ENCODE data around the gene LCE1D.

The LCE1D gene

GRCh38 chr1:152760551-152761190 is 35.9 kb upstream of the LCE1D start:
- Histone ChIP-seq H2BK120ac (ENCODE audit: low read depth, low read length) (no peak overlapping the region), H2AK5ac (ENCODE audit: low read depth, low read length) (no peak overlapping the region), H3K9me3 (replicated peaks in 1 of 2; ENCODE audit: control insufficient read depth in 2 of 2, insufficient read depth in 1 of 2, low read depth in 1 of 2, low read length in 2 of 2) (peaks cover 0 to 52% of the 10 kb centered on the region in 2 donors), H3K9ac (ENCODE audit: low read depth, low read length, poor library complexity) (no peak overlapping the region), H3K4me3 (ENCODE audit: low read length in 2 of 2) (peak overlapping the region in 1 of 2 donors; percentile 65), H2BK12ac (ENCODE audit: low read length) (no peak overlapping the region), H3K36me3 (replicated peaks in 1 of 2; ENCODE audit: control insufficient read depth in 2 of 2, insufficient read depth in 2 of 2, low read length in 2 of 2) (no peaks in the 10 kb centered on the region), H3K23ac (ENCODE audit: low read depth, low read length, poor library complexity) (peak overlapping the region; percentile 13), H3K14ac (ENCODE audit: low read length) (no peak overlapping the region), H4K8ac (ENCODE audit: low read depth, low read length) (no peak overlapping the region), H3K27ac (replicated peaks; ENCODE audit: low read length) (no peak overlapping the region), H2AFZ (ENCODE audit: low read length) (peak overlapping the region; percentile 17), H3K4me2 (ENCODE audit: insufficient read depth, low read length, poor library complexity, severe bottlenecking) (no peak overlapping the region), H3K27me3 (ENCODE audit: control insufficient read depth in 3 of 3, insufficient read depth in 3 of 3, low read depth in 1 of 3, low read length in 3 of 3) (no peaks in the 10 kb centered on the region), H2BK15ac (ENCODE audit: low read length) (no peak overlapping the region), H3K4ac (ENCODE audit: low read length) (no peak overlapping the region), H4K91ac (ENCODE audit: low read depth, low read length, poor library complexity) (no peak overlapping the region), H2BK5ac (ENCODE audit: low read length) (no peak overlapping the region), H3K79me1 (ENCODE audit: low read depth, low read length) (no peaks in the 10 kb centered on the region), H3K4me1 (ENCODE audit: control insufficient read depth in 2 of 2, insufficient read depth in 1 of 2, low read depth in 1 of 2, low read length in 2 of 2) (no peaks in the 10 kb centered on the region), H3K18ac (ENCODE audit: low read length) (no peak overlapping the region)
- no peak for DNase-seq (ENCODE audit: low spot score)
- WGBS, 2 donors (ENCODE audit: extremely low coverage in 2 of 2, insufficient read length in 2 of 2, insufficient replicate concordance in 1 of 2): no CpG with 5 or more reads among the region's 31 CpGs

- H4K91ac ChIP-seq (ENCODE audit: low read depth, low read length, poor library complexity): no peak overlapping the region
- H3K27me3 ChIP-seq (ENCODE audit: control insufficient read depth in 3 of 3, insufficient read depth in 3 of 3, low read depth in 1 of 3, low read length in 3 of 3): no peaks in the 10 kb centered on the region
- H2AK5ac ChIP-seq (ENCODE audit: low read depth, low read length): no peak overlapping the region
- H3K4ac ChIP-seq (ENCODE audit: low read length): no peak overlapping the region
- H3K4me3 ChIP-seq (ENCODE audit: low read length in 2 of 2): no peak overlapping the region
- no peak overlapping the region for H2BK5ac ChIP-seq (ENCODE audit: low read length)
- no peak for DNase-seq (ENCODE audit: low spot score)
- no peaks in the 10 kb centered on the region for H3K36me3 ChIP-seq (replicated peaks in 1 of 2; ENCODE audit: control insufficient read depth in 2 of 2, insufficient read depth in 2 of 2, low read length in 2 of 2)
- H3K9me3 ChIP-seq (replicated peaks in 1 of 2; ENCODE audit: control insufficient read depth in 2 of 2, insufficient read depth in 1 of 2, low read depth in 1 of 2, low read length in 2 of 2): peaks cover 0 to 54% of the 10 kb centered on the region in 2 donors
- no peak overlapping the region for H3K27ac ChIP-seq (replicated peaks; ENCODE audit: low read length)
- H3K4me2 ChIP-seq (ENCODE audit: insufficient read depth, low read length, poor library complexity, severe bottlenecking): no peak overlapping the region
- no peak overlapping the region for H3K14ac ChIP-seq (ENCODE audit: low read length)
- no peak overlapping the region for H2BK15ac ChIP-seq (ENCODE audit: low read length)
- no peak overlapping the region for H2BK120ac ChIP-seq (ENCODE audit: low read depth, low read length)
- H2AFZ ChIP-seq (ENCODE audit: low read length): no peak overlapping the region
- no peak overlapping the region for H3K9ac ChIP-seq (ENCODE audit: low read depth, low read length, poor library complexity)
- H4K8ac ChIP-seq (ENCODE audit: low read depth, low read length): no peak overlapping the region
- no peaks in the 10 kb centered on the region for H3K4me1 ChIP-seq (ENCODE audit: control insufficient read depth in 2 of 2, insufficient read depth in 1 of 2, low read depth in 1 of 2, low read length in 2 of 2)
- no peaks in the 10 kb centered on the region for H3K79me1 ChIP-seq (ENCODE audit: low read depth, low read length)
- H3K23ac ChIP-seq (ENCODE audit: low read depth, low read length, poor library complexity): no peak overlapping the region
- whole genome bisulfite sequencing, 2 donors (ENCODE audit: extremely low coverage in 2 of 2, insufficient read length in 2 of 2, insufficient replicate concordance in 1 of 2): no CpG with 5 or more reads among the region's 3 CpGs
- H2BK12ac ChIP-seq (ENCODE audit: low read length): no peak overlapping the region
- no peak overlapping the region for H3K18ac ChIP-seq (ENCODE audit: low read length)
These were observed 34.8 kb upstream of the LCE1D start for GRCh38 chr1:152761609-152762213.

DNA sequence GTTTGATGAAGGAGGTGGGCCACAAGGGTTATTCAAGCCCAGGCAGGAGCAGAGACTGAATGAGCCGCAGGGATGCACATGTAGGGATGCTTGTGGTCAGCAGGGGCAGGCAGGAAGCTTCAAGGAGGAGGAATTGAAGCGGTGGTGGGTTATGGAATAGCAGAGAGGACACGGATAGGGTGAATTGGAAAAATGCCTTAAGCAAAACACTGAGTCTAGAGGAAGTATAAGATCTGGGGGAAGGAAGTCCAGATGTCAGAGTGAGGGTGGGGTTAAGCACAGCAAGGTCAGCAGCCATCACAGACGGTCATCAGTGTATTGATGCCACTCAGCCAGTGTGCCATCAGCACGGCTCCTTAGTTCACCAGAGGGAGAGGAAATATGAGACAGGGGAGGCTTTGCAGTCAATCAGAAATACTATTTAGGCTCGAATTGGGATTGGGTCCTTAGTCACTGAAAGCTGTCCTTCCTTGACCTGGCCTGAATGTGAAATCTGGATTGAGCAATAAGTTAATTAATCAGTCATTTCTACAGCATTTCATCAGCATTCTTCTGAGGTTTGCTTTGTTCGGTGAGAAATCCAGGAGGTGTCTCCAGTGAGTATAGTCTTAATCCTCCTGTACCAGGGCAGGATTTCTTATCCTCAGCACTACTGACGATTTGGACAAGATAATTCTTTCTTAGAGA is 27.5 kb upstream of the LCE1D start:
- no peak overlapping the region for H3K18ac ChIP-seq (ENCODE audit: low read length)
- H4K8ac ChIP-seq (ENCODE audit: low read depth, low read length): no peak overlapping the region
- no peak overlapping the region for H3K23ac ChIP-seq (ENCODE audit: low read depth, low read length, poor library complexity)
- H2BK15ac ChIP-seq (ENCODE audit: low read length): no peak overlapping the region
- no peak overlapping the region for H3K4ac ChIP-seq (ENCODE audit: low read length)
- no peak overlapping the region for H3K4me2 ChIP-seq (ENCODE audit: insufficient read depth, low read length, poor library complexity, severe bottlenecking)
- H4K91ac ChIP-seq (ENCODE audit: low read depth, low read length, poor library complexity): no peak overlapping the region
- no peak overlapping the region for H2BK120ac ChIP-seq (ENCODE audit: low read depth, low read length)
- no peak overlapping the region for H2BK12ac ChIP-seq (ENCODE audit: low read length)
- H3K14ac ChIP-seq (ENCODE audit: low read length): no peak overlapping the region
- WGBS, 2 donors (ENCODE audit: extremely low coverage in 2 of 2, insufficient read length in 2 of 2, insufficient replicate concordance in 1 of 2): no CpG with 5 or more reads among the region's 8 CpGs
- H3K27ac ChIP-seq (replicated peaks; ENCODE audit: low read length): no peak overlapping the region
- H3K9ac ChIP-seq (ENCODE audit: low read depth, low read length, poor library complexity): no peak overlapping the region
- no peak for DNase-seq (ENCODE audit: low spot score)
- no peaks in the 10 kb centered on the region for H3K79me1 ChIP-seq (ENCODE audit: low read depth, low read length)
- no peaks in the 10 kb centered on the region for H3K4me1 ChIP-seq (ENCODE audit: control insufficient read depth in 2 of 2, insufficient read depth in 1 of 2, low read depth in 1 of 2, low read length in 2 of 2)
- no peak overlapping the region for H2BK5ac ChIP-seq (ENCODE audit: low read length)
- H3K4me3 ChIP-seq (ENCODE audit: low read length in 2 of 2): no peak overlapping the region
- peaks cover 0 to 22% of the 10 kb centered on the region in 2 donors for H3K9me3 ChIP-seq (replicated peaks in 1 of 2; ENCODE audit: control insufficient read depth in 2 of 2, insufficient read depth in 1 of 2, low read depth in 1 of 2, low read length in 2 of 2)
- H2AK5ac ChIP-seq (ENCODE audit: low read depth, low read length): no peak overlapping the region
- H3K36me3 ChIP-seq (replicated peaks in 1 of 2; ENCODE audit: control insufficient read depth in 2 of 2, insufficient read depth in 2 of 2, low read length in 2 of 2): no peaks in the 10 kb centered on the region
- H2AFZ ChIP-seq (ENCODE audit: low read length): no peak overlapping the region
- H3K27me3 ChIP-seq (ENCODE audit: control insufficient read depth in 3 of 3, insufficient read depth in 3 of 3, low read depth in 1 of 3, low read length in 3 of 3): no peaks in the 10 kb centered on the region

DNA sequence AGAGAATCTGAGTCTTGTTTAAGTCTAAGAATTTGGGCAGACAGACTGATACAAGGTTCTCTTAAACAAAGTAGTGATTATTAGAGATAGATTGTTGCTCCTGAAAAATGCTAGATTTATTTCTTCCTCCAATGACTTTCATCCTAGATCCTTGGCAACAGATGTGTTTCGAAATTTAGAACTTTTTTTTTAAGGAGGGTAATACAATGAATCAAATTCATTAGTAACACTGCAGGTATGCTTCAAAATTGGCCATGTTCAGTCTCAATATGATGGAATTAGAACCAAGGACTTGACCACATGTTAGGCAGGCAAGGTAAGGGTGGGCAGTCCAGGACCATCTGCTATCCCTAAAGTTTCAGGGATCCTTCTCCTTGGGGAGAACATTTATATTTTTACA is 26.1 kb upstream of the LCE1D start:
- Histone ChIP-seq H3K36me3 (replicated peaks in 1 of 2; ENCODE audit: control insufficient read depth in 2 of 2, insufficient read depth in 2 of 2, low read length in 2 of 2) (no peaks in the 10 kb centered on the region), H3K27ac (replicated peaks; ENCODE audit: low read length) (no peak overlapping the region), H2AK5ac (ENCODE audit: low read depth, low read length) (no peak overlapping the region), H3K9ac (ENCODE audit: low read depth, low read length, poor library complexity) (no peak overlapping the region), H2BK15ac (ENCODE audit: low read length) (no peak overlapping the region), H3K14ac (ENCODE audit: low read length) (no peak overlapping the region), H3K79me1 (ENCODE audit: low read depth, low read length) (no peaks in the 10 kb centered on the region), H3K4ac (ENCODE audit: low read length) (no peak overlapping the region), H3K4me2 (ENCODE audit: insufficient read depth, low read length, poor library complexity, severe bottlenecking) (no peak overlapping the region), H3K27me3 (ENCODE audit: control insufficient read depth in 3 of 3, insufficient read depth in 3 of 3, low read depth in 1 of 3, low read length in 3 of 3) (no peaks in the 10 kb centered on the region), H4K8ac (ENCODE audit: low read depth, low read length) (no peak overlapping the region), H2BK5ac (ENCODE audit: low read length) (no peak overlapping the region), H2BK120ac (ENCODE audit: low read depth, low read length) (no peak overlapping the region), H3K23ac (ENCODE audit: low read depth, low read length, poor library complexity) (no peak overlapping the region), H2BK12ac (ENCODE audit: low read length) (no peak overlapping the region), H2AFZ (ENCODE audit: low read length) (no peak overlapping the region), H4K91ac (ENCODE audit: low read depth, low read length, poor library complexity) (no peak overlapping the region), H3K9me3 (replicated peaks in 1 of 2; ENCODE audit: control insufficient read depth in 2 of 2, insufficient read depth in 1 of 2, low read depth in 1 of 2, low read length in 2 of 2) (peaks cover 0 to 24% of the 10 kb centered on the region in 2 donors), H3K4me1 (ENCODE audit: control insufficient read depth in 2 of 2, insufficient read depth in 1 of 2, low read depth in 1 of 2, low read length in 2 of 2) (no peaks in the 10 kb centered on the region), H3K18ac (ENCODE audit: low read length) (no peak overlapping the region), H3K4me3 (ENCODE audit: low read length in 2 of 2) (no peak overlapping the region)
- WGBS, 2 donors (ENCODE audit: extremely low coverage in 2 of 2, insufficient read length in 2 of 2, insufficient replicate concordance in 1 of 2): no CpG with 5 or more reads among the region's 1 CpG
- no peak for DNase-seq (ENCODE audit: low spot score)

All from neuronal stem cell (in vitro differentiated cells).